GM21447 (cell line): Measurements from ENCODE around the gene EEF1AKMT3.

Source experiments
- ATAC-seq: cut with Tn5 transposase; IDR thresholded peaks from one replicate; pipeline ENCODE4 v1.9.1; 2021; ENCODE audit not compliant: unreplicated experiment

Gene EEF1AKMT3

GRCh38 chr12:57735198-57735855, 37.1 kb upstream of the EEF1AKMT3 start:
- no peak for ATAC-seq

GRCh38 chr12:57735952-57736740, 36.3 kb upstream of the EEF1AKMT3 start:
- ATAC-seq = no peak

GRCh38 chr12:57736741-57737466, 35.5 kb upstream of the EEF1AKMT3 start:
- ATAC-seq = no peak

GRCh38 chr12:57737467-57738460, 34.6 kb upstream of the EEF1AKMT3 start:
- ATAC-seq = no peak

GRCh38 chr12:57738661-57739237, 33.7 kb upstream of the EEF1AKMT3 start, which contains the start of gene AGAP2:
Gene AGAP2 (minus strand): TSS chr12:57738742. CDS start chr12:57738246, 496 bp downstream.
- no peak for ATAC-seq

- no peak for ATAC-seq
Observed at GRCh38 chr12:57739387-57739786, 33.0 kb upstream of the EEF1AKMT3 start.

- ATAC-seq = no peak
Observed at GRCh38 chr12:57739914-57740538, 32.4 kb upstream of the EEF1AKMT3 start.

GRCh38 chr12:57740656-57741412, 31.6 kb upstream of the EEF1AKMT3 start:
- peak; percentile 48 for ATAC-seq

- no peak for ATAC-seq
Observed at GRCh38 chr12:57741413-57741789, 31.0 kb upstream of the EEF1AKMT3 start.

- peak; percentile 62 for ATAC-seq
Observed at GRCh38 chr12:57741844-57742738, 30.3 kb upstream of the EEF1AKMT3 start.

GRCh38 chr12:57743769-57744168, 28.6 kb upstream of the EEF1AKMT3 start:
- no peak for ATAC-seq

GRCh38 chr12:57744194-57744776, 28.1 kb upstream of the EEF1AKMT3 start:
- ATAC-seq = peak; percentile 22

GRCh38 chr12:57744777-57745484, 27.5 kb upstream of the EEF1AKMT3 start, which contains the start of gene TSPAN31:
Gene TSPAN31 (plus strand): TSS chr12:57745039. CDS start chr12:57745155, 116 bp downstream.
- ATAC-seq = peak; percentile 83

GRCh38 chr12:57745485-57745881, 26.9 kb upstream of the EEF1AKMT3 start:
- ATAC-seq = no peak

GRCh38 chr12:57746025-57746424, 26.4 kb upstream of the EEF1AKMT3 start:
- ATAC-seq = no peak

- no peak for ATAC-seq
Observed at GRCh38 chr12:57749061-57749460, 23.4 kb upstream of the EEF1AKMT3 start.
